Caki2 (cell line): Measurements from ENCODE around the gene GOLGA6L24. TPM values are rescaled to one million over a fixed set of nuclear protein-coding genes. Genes with fewer than 3 reads are reported as not detected.
"Not testable (repeated sequence)": the region's sequence is repeated elsewhere in the genome, so short reads cannot be mapped to it uniquely, and the experiment has no call there.

Experiments used
- DNase-seq: peaks from one replicate; pipeline ENCODE4 v3.0.0-alpha.2; 2015; ENCODE audit warnings: low read depth
- in situ Hi-C: cut with HindIII; loops from 2 replicates; pipeline ENCODE4 v1.10.0; 2016; ENCODE audit warnings: low sequenced_read_pairs, low pct_unique_long_range_greater_than_20kb, mixed read lengths
- total RNA-seq: library from RNA; depleted of rRNA; stranded (reverse); fragments of >200 nt; shearing (Covaris generic); gene quantifications from 2 replicates; pipeline ENCODE4 v1.2.3, GENCODE V29; 2014; ENCODE audit warnings: low replicate concordance; rRNA removed

Gene GOLGA6L24, protein sequence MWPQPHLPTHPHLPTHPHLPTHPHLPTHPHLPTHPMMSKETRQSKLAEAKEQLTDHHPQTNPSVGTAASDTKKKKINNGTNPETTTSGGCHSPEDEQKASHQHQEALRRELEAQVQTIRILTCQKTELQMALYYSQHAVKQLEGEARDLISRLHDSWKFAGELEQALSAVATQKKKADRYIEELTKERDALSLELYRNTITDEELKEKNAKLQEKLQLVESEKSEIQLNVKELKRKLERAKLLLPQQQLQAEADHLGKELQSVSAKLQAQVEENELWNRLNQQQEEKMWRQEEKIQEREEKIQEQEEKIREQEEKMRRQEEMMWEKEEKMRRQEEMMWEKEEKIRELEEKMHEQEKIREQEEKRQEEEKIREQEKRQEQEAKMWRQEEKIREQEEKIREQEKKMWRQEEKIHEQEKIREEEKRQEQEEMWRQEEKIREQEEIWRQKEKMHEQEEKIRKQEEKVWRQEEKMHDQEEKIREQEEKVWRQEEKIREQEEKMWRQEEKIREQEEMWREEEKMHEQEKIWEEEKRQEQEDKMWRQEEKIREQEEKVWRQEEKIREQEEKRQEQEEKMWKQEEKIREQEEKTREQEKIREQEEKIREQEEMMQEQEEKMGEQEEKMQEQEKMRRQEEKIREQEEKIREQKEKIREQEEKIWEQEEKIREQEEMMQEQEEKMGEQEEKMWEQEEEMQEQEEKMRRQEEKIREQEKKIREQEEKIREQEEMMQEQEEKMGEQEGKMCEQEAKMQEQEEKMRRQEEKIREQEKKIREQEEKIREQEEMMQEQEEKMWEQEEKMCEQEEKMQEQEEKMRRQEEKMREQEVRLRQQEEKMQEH
- not detected in 2 replicates for total RNA-seq

DNA sequence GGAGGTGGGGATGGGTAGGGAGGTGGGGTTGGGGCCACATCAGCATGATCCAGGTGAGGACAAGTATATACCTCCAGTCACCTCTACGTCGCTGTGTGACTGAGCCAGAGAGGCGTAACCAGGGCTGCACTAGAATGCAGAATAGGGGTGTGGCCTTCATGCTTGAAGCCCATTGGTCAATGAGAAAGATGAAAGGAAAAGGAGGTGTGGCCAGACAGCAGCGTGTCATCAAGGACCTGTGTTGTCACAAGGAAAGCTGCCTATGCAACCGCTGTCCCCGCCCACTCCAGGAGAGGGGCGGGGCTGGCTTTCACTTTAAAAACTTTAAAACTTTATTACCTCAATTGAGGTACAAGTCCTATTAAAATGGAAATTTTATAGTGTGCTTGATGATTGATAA lies at the start of gene GOLGA6L24:
Gene GOLGA6L24, minus strand, starts transcription at position 101 of the 400 bp plus-strand sequence. Its CDS starts 61 bp downstream, at position 40.
- in situ Hi-C loops, DNase-seq: not testable (repeated sequence)

DNA sequence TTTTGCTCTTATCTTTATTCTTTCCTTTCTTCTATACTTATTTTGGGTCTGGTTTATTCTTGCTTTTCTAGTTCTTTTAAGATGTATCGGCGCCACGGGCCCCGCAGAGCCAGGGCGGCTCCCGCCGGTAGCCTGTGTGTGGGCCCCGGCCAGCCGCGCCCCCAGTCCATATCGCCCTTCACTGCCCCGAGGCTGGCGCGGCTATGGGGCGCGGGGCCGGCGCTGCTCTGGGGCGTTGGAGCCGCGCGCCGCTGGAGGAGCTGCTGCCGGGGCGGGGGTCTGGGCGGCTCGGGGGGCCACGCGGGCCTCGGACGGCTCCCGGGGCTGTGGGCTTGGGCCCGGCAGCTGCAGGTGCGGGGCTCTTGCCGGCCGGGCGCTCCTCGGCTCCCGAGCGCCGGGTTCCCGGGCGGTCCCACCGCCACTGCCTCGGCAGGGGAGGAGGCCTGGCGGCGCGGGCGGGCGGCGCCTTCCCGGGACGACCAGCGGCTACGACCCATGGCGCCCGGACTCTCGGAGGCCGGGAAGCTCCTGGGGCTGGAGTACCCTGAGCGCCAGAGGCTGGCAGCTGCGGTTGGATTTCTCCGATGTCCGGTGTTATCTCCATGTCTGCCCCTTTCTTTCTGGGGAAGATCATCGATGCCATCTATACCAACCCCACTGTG lies 45.0 kb upstream of the GOLGA6L24 start:
- DNase-seq, in situ Hi-C loops: not testable (repeated sequence)

DNA sequence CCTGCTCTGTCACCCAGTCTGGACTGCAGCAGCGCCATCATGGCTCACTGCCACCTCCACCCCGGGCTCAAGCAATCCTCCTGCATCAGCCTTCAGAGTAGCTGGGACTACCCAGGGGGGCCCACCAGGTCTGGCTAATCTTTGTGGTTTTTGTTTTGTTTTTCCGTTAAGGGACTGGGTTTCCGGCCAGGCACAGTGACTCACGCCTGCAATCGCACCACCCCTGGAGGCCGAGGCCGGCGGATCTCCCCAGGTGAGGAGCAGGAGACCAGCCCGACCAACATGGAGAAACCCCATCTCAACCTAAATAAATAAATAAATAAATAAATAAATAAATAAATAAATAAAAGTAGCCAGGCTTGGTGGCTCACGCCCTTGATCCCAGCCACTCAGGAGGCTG lies 38.1 kb upstream of the GOLGA6L24 start:
- in situ Hi-C loops, DNase-seq: not testable (repeated sequence)

DNA sequence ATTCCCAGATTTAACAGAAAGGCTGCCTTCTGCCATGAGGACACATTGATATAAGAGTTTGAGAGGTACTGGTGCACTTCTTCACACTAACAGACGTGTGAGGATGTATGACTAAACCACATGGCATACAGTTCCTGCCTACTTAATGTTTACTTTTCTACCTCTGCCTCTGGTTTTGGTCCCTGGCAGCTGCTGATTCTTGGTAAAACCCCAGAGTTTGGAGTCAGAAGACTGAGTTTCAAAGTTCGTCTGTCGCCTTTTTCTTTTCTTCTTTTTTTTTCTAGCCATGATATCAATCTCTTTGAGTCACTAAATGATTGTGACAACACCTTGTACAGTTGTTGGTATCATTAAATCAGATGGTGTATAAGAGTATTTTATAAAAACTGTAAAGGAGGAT lies 22.2 kb upstream of the GOLGA6L24 start:
- DNase-seq, in situ Hi-C loops: not testable (repeated sequence)

GRCh38 chr15:28378364-28378763 lies 20.5 kb upstream of the GOLGA6L24 start, which contains the start of gene GOLGA8F:
TSS of gene GOLGA8F (plus strand) at chr15:28378664. CDS start at chr15:28378762, 98 bp downstream.
- in situ Hi-C loops, DNase-seq: not testable (repeated sequence)

- in situ Hi-C loops, result not testable (repeated sequence)
Measured at GRCh38 chr15:28365502-28365901, 7.6 kb upstream of the GOLGA6L24 start.

DNA sequence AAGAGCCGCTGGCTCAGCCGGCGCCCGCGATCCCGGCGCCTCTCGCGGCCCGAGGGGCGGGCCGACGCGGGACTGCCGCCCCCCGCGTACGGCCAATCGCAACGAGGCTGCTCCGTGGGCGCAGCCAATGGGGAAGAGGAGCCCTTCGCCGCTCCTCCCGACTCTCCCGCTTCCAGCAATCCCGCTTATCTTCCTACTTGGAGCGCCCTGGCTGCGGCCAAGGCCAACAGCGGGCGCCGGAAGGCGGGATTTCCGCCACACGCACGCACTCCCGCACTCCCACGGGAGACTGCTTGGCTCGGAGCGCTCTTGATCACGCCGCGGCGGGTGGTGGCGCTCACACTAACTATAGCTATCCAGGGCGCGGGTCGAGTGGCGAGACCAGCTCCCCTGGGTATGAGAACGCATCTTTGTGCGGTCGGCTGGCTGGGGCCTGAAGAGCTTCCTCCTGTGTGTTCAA lies 35.7 kb downstream of the GOLGA6L24 start, which contains the start of gene HERC2:
Gene HERC2, minus strand, starts transcription at position 51 of the 460 bp plus-strand sequence. CDS start 746 bp downstream, outside the sequence.
- DNase-seq, in situ Hi-C loops: not testable (repeated sequence)

More at GRCh38 chr15:28365502-28365901, 7.6 kb upstream of the GOLGA6L24 start:
- DNase-seq, result not testable (repeated sequence)

DNA sequence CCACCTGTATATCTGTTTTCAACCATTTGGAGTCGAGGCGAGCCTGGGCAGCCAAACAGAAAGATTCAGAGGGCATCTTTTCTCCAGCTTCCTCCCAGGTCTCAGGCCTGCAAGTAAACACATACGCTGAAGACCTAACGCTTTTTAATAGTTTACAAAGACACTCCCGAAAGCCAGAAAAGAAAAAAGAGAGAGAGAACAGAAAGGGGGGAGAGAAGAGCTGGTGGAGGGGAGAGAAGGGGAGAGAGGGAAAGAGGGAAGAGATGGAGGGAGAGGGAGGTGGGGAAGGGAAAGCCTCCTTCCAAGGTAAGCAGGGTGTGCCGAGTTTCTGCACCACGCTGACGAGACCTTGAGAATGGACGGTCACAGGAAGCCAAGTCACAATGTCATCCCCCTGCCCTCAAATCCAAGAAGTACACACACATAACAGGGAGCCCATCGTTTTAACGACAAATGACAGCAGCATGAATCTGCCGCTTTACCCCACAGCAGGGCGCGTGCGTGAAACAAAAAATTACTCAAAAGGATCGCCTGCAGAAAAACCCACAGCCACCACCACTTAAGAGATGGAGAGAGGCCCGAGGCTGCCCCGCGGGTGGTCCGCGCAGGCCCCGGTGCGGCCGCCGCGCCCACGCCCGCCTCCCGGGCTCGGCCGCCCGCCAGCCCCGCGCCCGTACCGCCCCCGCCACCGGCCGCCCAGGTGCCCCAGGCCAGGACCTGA lies 36.4 kb downstream of the GOLGA6L24 start:
- in situ Hi-C loops, DNase-seq: not testable (repeated sequence)

- DNase-seq, in situ Hi-C loops: not testable (repeated sequence)
Measured at GRCh38 chr15:28319725-28320124, 38.2 kb downstream of the GOLGA6L24 start.

DNA sequence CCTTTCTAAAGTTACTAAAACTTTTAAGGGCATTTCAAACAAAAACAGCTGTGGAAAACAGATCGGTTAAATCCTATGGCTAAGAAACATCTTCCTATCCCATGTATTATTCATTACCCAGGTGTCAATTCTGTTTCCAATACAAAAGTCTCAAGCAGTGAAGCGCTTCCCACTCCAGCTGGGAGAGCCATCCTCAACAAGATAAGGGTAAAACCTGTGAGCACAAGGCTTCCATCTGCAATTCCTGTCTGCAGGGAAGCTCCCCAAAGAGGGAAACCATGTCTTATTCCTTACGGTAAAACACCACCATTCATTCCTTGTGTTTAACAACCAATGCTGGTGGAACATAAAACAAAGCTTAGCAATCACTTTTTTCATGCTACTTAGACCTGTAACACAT lies 39.1 kb downstream of the GOLGA6L24 start:
- DNase-seq, in situ Hi-C loops: not testable (repeated sequence)

DNA sequence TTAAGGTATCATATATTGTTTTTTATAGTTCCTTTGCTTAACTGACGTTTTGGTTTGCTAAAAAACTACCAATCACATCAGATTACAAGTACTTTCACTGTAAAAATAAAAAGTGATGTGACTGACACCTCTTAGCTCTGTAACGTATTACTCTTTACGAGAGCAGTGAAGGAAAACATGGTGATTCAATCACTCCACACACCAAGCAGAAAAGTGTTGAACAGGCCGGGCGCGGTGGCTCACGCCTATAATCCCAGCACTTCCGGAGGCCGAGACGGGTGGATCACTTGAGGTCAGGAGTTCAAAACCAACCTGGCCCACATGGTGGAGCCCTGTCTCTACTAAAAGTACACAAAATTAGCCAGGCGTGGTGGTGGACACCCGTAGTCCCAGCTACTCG lies 39.8 kb downstream of the GOLGA6L24 start:
- in situ Hi-C loops, result not testable (repeated sequence)

GRCh38 chr15:28316958-28317357 lies 40.9 kb downstream of the GOLGA6L24 start:
- DNase-seq, in situ Hi-C loops: not testable (repeated sequence)

More for the DNA sequence above, 39.8 kb downstream of the GOLGA6L24 start:
- DNase-seq, result not testable (repeated sequence)

DNA sequence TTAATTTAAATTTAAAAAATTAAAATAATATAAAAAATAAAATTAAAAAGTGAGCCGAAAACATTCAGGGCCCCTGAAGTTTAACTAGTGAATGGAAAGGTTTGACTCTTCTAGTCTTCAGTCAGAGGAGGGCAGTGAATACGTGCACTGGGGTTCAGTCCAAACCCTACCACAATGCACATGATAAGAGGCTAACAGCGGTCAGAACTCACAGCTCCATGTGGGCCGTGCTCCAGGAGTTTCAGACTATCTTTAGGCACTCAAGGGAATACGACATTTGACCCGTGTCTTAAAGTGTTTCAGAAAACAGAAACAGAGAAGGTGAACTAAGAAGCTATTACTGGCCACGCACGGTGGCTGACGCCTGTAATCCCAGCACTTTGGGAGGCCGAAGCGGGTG lies 47.4 kb downstream of the GOLGA6L24 start:
- in situ Hi-C loops, result not testable (repeated sequence)

DNA sequence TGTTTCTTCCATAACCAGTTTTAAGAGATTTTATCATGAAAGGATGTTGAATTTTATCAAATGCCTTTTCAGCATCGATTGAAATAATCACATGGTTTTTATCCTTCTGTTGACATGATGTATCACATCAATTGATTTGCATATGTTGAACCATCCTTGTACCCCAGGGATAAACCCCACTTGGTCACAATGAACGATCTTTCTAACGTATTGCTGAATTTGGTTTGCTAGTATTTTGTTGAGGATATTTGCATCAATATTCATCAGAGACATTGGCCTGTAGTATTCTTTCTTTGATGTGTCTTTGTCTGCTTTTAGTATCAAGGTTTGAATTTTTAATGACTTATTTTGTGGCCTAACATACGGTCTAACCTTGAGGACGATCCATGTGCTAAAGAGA lies 49.2 kb downstream of the GOLGA6L24 start:
- not testable (repeated sequence) for DNase-seq

More for the DNA sequence above, 47.4 kb downstream of the GOLGA6L24 start:
- not testable (repeated sequence) for DNase-seq

More for the DNA sequence above, 49.2 kb downstream of the GOLGA6L24 start:
- in situ Hi-C loops, result not testable (repeated sequence)
